ENCODE results near the gene HIPK2.

HIPK2 gene

DNA sequence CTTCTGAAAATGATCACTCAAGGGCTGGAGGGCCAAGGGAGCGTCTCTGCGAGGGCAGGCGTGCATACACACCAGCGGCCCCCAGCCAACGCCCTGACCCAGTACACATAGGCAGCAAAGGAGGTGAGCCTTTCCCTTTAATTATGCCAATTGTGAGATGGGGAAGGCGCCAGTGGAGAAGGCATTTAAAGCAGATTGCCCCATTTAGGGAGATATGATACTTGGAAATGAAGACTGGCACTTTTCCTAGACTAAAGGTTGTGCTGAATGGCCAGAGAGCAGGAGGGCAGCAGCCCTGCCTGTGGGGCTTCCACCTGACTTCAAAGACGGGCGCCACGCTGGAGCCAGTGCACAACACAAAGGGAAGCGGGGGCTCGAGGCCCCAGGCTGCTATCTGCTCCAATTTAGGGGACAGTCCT, 24.1 kb downstream of the HIPK2 start:
- TF ChIP-seq, protein P1, sequence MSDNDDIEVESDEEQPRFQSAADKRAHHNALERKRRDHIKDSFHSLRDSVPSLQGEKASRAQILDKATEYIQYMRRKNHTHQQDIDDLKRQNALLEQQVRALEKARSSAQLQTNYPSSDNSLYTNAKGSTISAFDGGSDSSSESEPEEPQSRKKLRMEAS (IDR thresholded peaks at IDR 0.05) = no peak
- TF ChIP-seq ZBTB7A (IDR thresholded peaks at IDR 0.05; ENCODE audit: low read depth) (no peak), RAD21 (IDR thresholded peaks at IDR 0.05; ENCODE audit: low read depth) (no peak), TEAD4 (IDR thresholded peaks at IDR 0.05) (no peak), CREB1 (IDR thresholded peaks at IDR 0.05; ENCODE audit: low read depth) (no peak), EGR1 (IDR thresholded peaks at IDR 0.05) (no peak), YY1 (IDR thresholded peaks at IDR 0.05; ENCODE audit: low read depth) (no peak), EP300 (IDR thresholded peaks at IDR 0.05; ENCODE audit: borderline replicate concordance) (no peak), FOXM1 (IDR thresholded peaks at IDR 0.05; ENCODE audit: borderline replicate concordance, low read depth) (no peak), CEBPB (IDR thresholded peaks at IDR 0.05) (no peak), NFIC (IDR thresholded peaks at IDR 0.05) (no peak)
- TF ChIP-seq, protein P2, sequence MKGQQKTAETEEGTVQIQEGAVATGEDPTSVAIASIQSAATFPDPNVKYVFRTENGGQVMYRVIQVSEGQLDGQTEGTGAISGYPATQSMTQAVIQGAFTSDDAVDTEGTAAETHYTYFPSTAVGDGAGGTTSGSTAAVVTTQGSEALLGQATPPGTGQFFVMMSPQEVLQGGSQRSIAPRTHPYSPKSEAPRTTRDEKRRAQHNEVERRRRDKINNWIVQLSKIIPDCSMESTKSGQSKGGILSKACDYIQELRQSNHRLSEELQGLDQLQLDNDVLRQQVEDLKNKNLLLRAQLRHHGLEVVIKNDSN (IDR thresholded peaks at IDR 0.05) = no peak
- TF ChIP-seq, protein P3, sequence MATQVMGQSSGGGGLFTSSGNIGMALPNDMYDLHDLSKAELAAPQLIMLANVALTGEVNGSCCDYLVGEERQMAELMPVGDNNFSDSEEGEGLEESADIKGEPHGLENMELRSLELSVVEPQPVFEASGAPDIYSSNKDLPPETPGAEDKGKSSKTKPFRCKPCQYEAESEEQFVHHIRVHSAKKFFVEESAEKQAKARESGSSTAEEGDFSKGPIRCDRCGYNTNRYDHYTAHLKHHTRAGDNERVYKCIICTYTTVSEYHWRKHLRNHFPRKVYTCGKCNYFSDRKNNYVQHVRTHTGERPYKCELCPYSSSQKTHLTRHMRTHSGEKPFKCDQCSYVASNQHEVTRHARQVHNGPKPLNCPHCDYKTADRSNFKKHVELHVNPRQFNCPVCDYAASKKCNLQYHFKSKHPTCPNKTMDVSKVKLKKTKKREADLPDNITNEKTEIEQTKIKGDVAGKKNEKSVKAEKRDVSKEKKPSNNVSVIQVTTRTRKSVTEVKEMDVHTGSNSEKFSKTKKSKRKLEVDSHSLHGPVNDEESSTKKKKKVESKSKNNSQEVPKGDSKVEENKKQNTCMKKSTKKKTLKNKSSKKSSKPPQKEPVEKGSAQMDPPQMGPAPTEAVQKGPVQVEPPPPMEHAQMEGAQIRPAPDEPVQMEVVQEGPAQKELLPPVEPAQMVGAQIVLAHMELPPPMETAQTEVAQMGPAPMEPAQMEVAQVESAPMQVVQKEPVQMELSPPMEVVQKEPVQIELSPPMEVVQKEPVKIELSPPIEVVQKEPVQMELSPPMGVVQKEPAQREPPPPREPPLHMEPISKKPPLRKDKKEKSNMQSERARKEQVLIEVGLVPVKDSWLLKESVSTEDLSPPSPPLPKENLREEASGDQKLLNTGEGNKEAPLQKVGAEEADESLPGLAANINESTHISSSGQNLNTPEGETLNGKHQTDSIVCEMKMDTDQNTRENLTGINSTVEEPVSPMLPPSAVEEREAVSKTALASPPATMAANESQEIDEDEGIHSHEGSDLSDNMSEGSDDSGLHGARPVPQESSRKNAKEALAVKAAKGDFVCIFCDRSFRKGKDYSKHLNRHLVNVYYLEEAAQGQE (IDR thresholded peaks at IDR 0.05; ENCODE audit: low read depth) = no peak

DNA sequence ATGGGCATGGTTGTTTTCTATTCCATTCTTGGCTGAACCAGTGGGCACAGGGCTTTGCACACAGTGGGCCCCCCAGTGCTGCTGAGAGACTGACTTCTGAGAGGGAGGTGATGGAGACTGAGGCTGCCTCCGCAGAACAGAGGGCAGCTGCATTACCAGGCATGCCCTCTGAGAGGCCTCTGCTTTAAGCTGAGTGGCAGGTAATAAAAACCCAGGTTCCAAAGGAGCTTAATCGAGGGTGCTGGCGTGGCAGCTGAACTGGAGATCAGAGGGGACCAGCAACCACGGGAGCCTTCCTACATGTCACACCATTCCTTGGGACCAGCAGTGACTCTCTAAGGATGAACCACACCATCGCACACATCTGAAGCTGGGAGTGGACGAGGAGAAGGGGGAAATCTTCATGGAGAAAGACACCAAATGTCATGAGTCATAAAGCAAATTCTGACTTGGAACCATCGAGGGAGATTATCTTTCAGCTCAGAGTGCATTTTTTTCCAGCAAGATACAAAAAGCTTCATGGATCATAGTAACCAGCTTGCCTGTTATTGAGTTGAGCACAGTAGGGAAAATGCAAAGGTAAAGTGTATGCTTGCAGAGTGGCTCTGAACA, 24.6 kb downstream of the HIPK2 start:
- TF ChIP-seq EGR1 (IDR thresholded peaks at IDR 0.05) (no peak), TAF1 (IDR thresholded peaks at IDR 0.05; ENCODE audit: low read depth) (no peak), FOXM1 (IDR thresholded peaks at IDR 0.05; ENCODE audit: borderline replicate concordance, low read depth) (no peak), EP300 (IDR thresholded peaks at IDR 0.05; ENCODE audit: borderline replicate concordance) (no peak), TCF12 (IDR thresholded peaks at IDR 0.05; ENCODE audit: low read depth) (no peak), NFIC (IDR thresholded peaks at IDR 0.05) (no peak), ZBTB7A (IDR thresholded peaks at IDR 0.05; ENCODE audit: low read depth) (no peak), RAD21 (IDR thresholded peaks at IDR 0.05; ENCODE audit: low read depth) (no peak), CEBPB (IDR thresholded peaks at IDR 0.05) (no peak)
- TF ChIP-seq, protein P2 (IDR thresholded peaks at IDR 0.05) = no peak
- TF ChIP-seq, protein P3 (IDR thresholded peaks at IDR 0.05; ENCODE audit: low read depth) = no peak
- TF ChIP-seq, protein P1 (IDR thresholded peaks at IDR 0.05) = no peak

DNA sequence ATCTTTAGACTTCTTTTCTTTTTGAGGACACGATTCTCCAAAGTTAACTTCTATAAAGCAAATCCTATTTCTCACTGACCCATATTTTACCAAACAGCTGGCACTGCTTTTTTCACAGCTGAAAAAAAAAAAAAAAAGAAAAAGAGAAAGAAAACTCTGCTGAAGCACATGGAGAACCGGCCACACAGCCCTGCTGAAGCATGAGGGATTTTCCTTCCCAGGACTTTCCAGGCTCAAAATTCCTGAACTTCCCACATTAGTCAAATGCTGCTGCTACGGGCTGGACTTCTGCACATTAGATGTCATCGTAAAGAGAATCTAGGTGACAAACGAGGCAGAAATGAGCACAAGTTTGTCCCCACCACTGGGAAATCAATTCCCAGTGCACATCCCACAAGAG, 25.2 kb downstream of the HIPK2 start:
- TF ChIP-seq, protein P3 (IDR thresholded peaks at IDR 0.05; ENCODE audit: low read depth) = no peak
- TF ChIP-seq TEAD4 (IDR thresholded peaks at IDR 0.05) (no peak), EP300 (IDR thresholded peaks at IDR 0.05; ENCODE audit: borderline replicate concordance) (no peak), EGR1 (IDR thresholded peaks at IDR 0.05) (no peak), CEBPB (IDR thresholded peaks at IDR 0.05) (no peak), CREB1 (IDR thresholded peaks at IDR 0.05; ENCODE audit: low read depth) (no peak), TAF1 (IDR thresholded peaks at IDR 0.05; ENCODE audit: low read depth) (no peak), YY1 (IDR thresholded peaks at IDR 0.05; ENCODE audit: low read depth) (no peak), RAD21 (IDR thresholded peaks at IDR 0.05; ENCODE audit: low read depth) (no peak), ZBTB7A (IDR thresholded peaks at IDR 0.05; ENCODE audit: low read depth) (no peak), TCF12 (IDR thresholded peaks at IDR 0.05; ENCODE audit: low read depth) (no peak), NFIC (IDR thresholded peaks at IDR 0.05) (no peak), FOXM1 (IDR thresholded peaks at IDR 0.05; ENCODE audit: borderline replicate concordance, low read depth) (no peak)
- TF ChIP-seq, protein P1 (IDR thresholded peaks at IDR 0.05) = no peak
- TF ChIP-seq, protein P2 (IDR thresholded peaks at IDR 0.05) = no peak
